Breast epithelium (tissue), 3 donors: ENCODE measurements around the gene SSX7.
"Not testable (repeated sequence)": the region's sequence is repeated elsewhere in the genome, so short reads cannot be mapped to it uniquely, and the experiment has no call there.

Experiments
- POLR2A ChIP-seq: fragments of 450-650 bp; IDR thresholded peaks from one replicate; pipeline ENCODE4 v1.6.1; 2016; ENCODE audit warnings: antibody characterized with exemption, mild to moderate bottlenecking, moderate library complexity
- POLR2AphosphoS5 ChIP-seq, 3 donors: sonication (generic); formaldehyde crosslinking; IDR thresholded peaks; one replicate each; pipeline ENCODE4 v1.6.1; 2017; ENCODE audit warnings: antibody characterized with exemption in 3 of 3
- TF ChIP-seq, protein P1 (sequence below), 3 donors: fragments of 450-650 bp; IDR thresholded peaks; one replicate each; pipeline ENCODE4 v1.5.1; 2016 to 2017; ENCODE audit warnings: antibody characterized with exemption in 3 of 3, mild to moderate bottlenecking in 3 of 3, moderate library complexity in 3 of 3

GRCh38 chrX:52648956-52649355 is 5.7 kb downstream of the SSX7 start:
- TF ChIP-seq, protein P1, sequence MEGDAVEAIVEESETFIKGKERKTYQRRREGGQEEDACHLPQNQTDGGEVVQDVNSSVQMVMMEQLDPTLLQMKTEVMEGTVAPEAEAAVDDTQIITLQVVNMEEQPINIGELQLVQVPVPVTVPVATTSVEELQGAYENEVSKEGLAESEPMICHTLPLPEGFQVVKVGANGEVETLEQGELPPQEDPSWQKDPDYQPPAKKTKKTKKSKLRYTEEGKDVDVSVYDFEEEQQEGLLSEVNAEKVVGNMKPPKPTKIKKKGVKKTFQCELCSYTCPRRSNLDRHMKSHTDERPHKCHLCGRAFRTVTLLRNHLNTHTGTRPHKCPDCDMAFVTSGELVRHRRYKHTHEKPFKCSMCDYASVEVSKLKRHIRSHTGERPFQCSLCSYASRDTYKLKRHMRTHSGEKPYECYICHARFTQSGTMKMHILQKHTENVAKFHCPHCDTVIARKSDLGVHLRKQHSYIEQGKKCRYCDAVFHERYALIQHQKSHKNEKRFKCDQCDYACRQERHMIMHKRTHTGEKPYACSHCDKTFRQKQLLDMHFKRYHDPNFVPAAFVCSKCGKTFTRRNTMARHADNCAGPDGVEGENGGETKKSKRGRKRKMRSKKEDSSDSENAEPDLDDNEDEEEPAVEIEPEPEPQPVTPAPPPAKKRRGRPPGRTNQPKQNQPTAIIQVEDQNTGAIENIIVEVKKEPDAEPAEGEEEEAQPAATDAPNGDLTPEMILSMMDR (IDR thresholded peaks at IDR 0.05): not testable (repeated sequence)
- TF ChIP-seq POLR2A; POLR2AphosphoS5 (IDR thresholded peaks at IDR 0.05): not testable (repeated sequence)
